DOHH2 (cell line): ENCODE results near the gene ZBTB38.

ENCODE experiments used
- EZH2phosphoT487 ChIP-seq: fragments of 200-600 bp; sonication (generic); IDR thresholded peaks from 2 replicates; pipeline ENCODE4 v1.6.1; 2017; ENCODE audit warnings: borderline replicate concordance, mild to moderate bottlenecking, antibody characterized with exemption, low read length, moderate library complexity, mixed read lengths
- TF ChIP-seq, protein P1 (sequence below): fragments of 200-600 bp; sonication (generic); IDR thresholded peaks from one replicate; pipeline ENCODE4 v1.5.1; 2014; ENCODE audit warnings: antibody characterized with exemption, mild to moderate bottlenecking, low read depth, low read length; ENCODE audit not compliant: poor library complexity, severe bottlenecking

GRCh38 chr3:141343077-141343476 is 25.2 kb upstream of the ZBTB38 start:
- TF ChIP-seq, protein P1, sequence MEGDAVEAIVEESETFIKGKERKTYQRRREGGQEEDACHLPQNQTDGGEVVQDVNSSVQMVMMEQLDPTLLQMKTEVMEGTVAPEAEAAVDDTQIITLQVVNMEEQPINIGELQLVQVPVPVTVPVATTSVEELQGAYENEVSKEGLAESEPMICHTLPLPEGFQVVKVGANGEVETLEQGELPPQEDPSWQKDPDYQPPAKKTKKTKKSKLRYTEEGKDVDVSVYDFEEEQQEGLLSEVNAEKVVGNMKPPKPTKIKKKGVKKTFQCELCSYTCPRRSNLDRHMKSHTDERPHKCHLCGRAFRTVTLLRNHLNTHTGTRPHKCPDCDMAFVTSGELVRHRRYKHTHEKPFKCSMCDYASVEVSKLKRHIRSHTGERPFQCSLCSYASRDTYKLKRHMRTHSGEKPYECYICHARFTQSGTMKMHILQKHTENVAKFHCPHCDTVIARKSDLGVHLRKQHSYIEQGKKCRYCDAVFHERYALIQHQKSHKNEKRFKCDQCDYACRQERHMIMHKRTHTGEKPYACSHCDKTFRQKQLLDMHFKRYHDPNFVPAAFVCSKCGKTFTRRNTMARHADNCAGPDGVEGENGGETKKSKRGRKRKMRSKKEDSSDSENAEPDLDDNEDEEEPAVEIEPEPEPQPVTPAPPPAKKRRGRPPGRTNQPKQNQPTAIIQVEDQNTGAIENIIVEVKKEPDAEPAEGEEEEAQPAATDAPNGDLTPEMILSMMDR: no peak
- TF ChIP-seq EZH2phosphoT487: no peak
